K562 (cell line): ENCODE data around the gene BCAN. TPM values are rescaled to one million over a fixed set of nuclear protein-coding genes. Genes with fewer than 3 reads are reported as not detected.

ENCODE experiments used
- C11orf30 ChIP-seq: fragments of 450-650 bp; IDR thresholded peaks from 2 replicates; pipeline ENCODE4 v1.6.1; 2016; ENCODE audit warnings: low read depth, mild to moderate bottlenecking
- NCOA1 ChIP-seq: fragments of 450-650 bp; IDR thresholded peaks from 2 replicates; pipeline ENCODE4 v1.6.1; 2016; ENCODE audit warnings: low read depth
- NRF1 ChIP-seq, 2 experiments: fragments of 450-650 bp; IDR thresholded peaks in 1 of 2; conservative IDR thresholded peaks in 1 of 2; 2 replicates each; pipeline ENCODE4 v1.6.1; 2014; ENCODE audit warnings: mild to moderate bottlenecking in 2 of 2
- PBX2 ChIP-seq, 2 experiments: IDR thresholded peaks in 1 of 2; conservative IDR thresholded peaks in 1 of 2; 2 replicates each; pipeline ENCODE4 v1.6.1; 2016; ENCODE audit warnings: low read depth in 2 of 2, mild to moderate bottlenecking in 1 of 2, missing compliant biosample characterization in 1 of 2, missing genetic modification characterization in 1 of 2, moderate library complexity in 1 of 2
- SMAD2 ChIP-seq: fragments of 150-350 bp; IDR thresholded peaks from 2 replicates; pipeline ENCODE4 v1.6.1; 2014; ENCODE audit warnings: low read depth, mild to moderate bottlenecking, low read length
- SNAPC5 ChIP-seq: fragments of 250-450 bp; sonication (Bioruptor Pico); IDR thresholded peaks from 2 replicates; pipeline ENCODE4 v1.8.0; 2021; ENCODE audit warnings: moderate library complexity, mild to moderate bottlenecking, inconsistent platforms
- SUPT5H ChIP-seq: fragments of 450-650 bp; IDR thresholded peaks from 2 replicates; pipeline ENCODE4 v1.6.1; 2016
- TEAD1 ChIP-seq, 2 experiments: fragments of 450-650 bp in 1 of 2; sonication (generic) in 1 of 2; formaldehyde crosslinking; IDR thresholded peaks; 2 replicates each; pipeline versions ENCODE4 v1.4.0 to v1.8.0; 2020 to 2022; ENCODE audit warnings: mild to moderate bottlenecking in 2 of 2, missing genetic modification reagents in 1 of 2
- ZBTB1 ChIP-seq: sonication (generic); formaldehyde crosslinking; IDR thresholded peaks from 2 replicates; pipeline ENCODE4 v1.8.1; 2023; ENCODE audit warnings: missing genetic modification reagents, low read depth, mild to moderate bottlenecking, borderline replicate concordance
- ZNF239 ChIP-seq: fragments of 250-450 bp; sonication (Bioruptor Pico); IDR thresholded peaks from 2 replicates; pipeline ENCODE4 v1.4.0; 2020; ENCODE audit warnings: mild to moderate bottlenecking
- ZNF324 ChIP-seq: fragments of 250-450 bp; sonication (Bioruptor Pico); IDR thresholded peaks from 2 replicates; pipeline ENCODE4 v1.4.0; 2020; ENCODE audit warnings: mild to moderate bottlenecking
- ZNF431 ChIP-seq: sonication (generic); formaldehyde crosslinking; IDR thresholded peaks from 2 replicates; pipeline ENCODE4 v1.8.0; 2022; ENCODE audit warnings: mild to moderate bottlenecking, missing genetic modification reagents
- ZNF551 ChIP-seq: fragments of 250-450 bp; sonication (Bioruptor Pico); IDR thresholded peaks from 2 replicates; pipeline ENCODE4 v1.5.0; 2021; ENCODE audit warnings: mild to moderate bottlenecking, moderate library complexity
- ZNF583 ChIP-seq: fragments of 250-450 bp; sonication (Bioruptor Pico); IDR thresholded peaks from 2 replicates; pipeline ENCODE4 v1.4.0; 2020
- polyA plus RNA-seq, 8 experiments: library from polyadenylated mRNA; depleted of rRNA in 4 of 8; stranded (reverse) in 5 of 8; unstranded in 3 of 8; fragments of >200 nt; fragmentation: Nextera tagmentation in 2 of 8; fragmentation: Illumina TruSeq in 1 of 8; extraction: Ambion mirVana in 2 of 8; extraction: Trizol in 1 of 8; gene quantifications; 2 replicates each; pipeline versions ENCODE4 v1.2.1 to v1.2.3, GENCODE V29; 2011 to 2014; ENCODE audit warnings: inconsistent platforms in 1 of 8, missing spikeins in 1 of 8
- total RNA-seq, 7 experiments: library from RNA; depleted of rRNA in 6 of 7; stranded (reverse); fragments of >200 nt in 6 of 7; fragmentation: Illumina TruSeq in 2 of 7; extraction: Trizol in 2 of 7; gene quantifications; 2 replicates each; pipeline versions ENCODE4 v1.2.1 to v1.2.3, GENCODE V29; 2011 to 2021; ENCODE audit warnings: low replicate concordance in 1 of 7
- TF ChIP-seq, protein P1 (sequence below): fragments of 450-650 bp; conservative IDR thresholded peaks from 2 replicates; pipeline ENCODE4 v1.6.1; 2016; ENCODE audit warnings: missing genetic modification characterization, low read depth, mild to moderate bottlenecking, missing compliant biosample characterization, moderate library complexity
- TF ChIP-seq, protein P2 (sequence below), 3 experiments: fragments of 200-800 bp in 1 of 3; fragments of 250-450 bp in 1 of 3; fragments of 450-650 bp in 1 of 3; sonication (Bioruptor Pico) in 1 of 3; sonication (Bioruptor generic) in 1 of 3; formaldehyde crosslinking in 1 of 3; IDR thresholded peaks; 2 replicates each; pipeline versions ENCODE4 v1.6.1 to v1.8.0; 2016 to 2022; ENCODE audit warnings: mild to moderate bottlenecking in 2 of 3, missing genetic modification characterization in 2 of 3, missing compliant biosample characterization in 1 of 3, moderate library complexity in 1 of 3

The BCAN gene
- total and polyA plus RNA-seq, 9 of the 15 experiments (the other 6 are each of a cell fraction or from before 2014, with no cell fraction given), result 0.04 to 0.33 (median 0.14) TPM; not detected in 5

DNA sequence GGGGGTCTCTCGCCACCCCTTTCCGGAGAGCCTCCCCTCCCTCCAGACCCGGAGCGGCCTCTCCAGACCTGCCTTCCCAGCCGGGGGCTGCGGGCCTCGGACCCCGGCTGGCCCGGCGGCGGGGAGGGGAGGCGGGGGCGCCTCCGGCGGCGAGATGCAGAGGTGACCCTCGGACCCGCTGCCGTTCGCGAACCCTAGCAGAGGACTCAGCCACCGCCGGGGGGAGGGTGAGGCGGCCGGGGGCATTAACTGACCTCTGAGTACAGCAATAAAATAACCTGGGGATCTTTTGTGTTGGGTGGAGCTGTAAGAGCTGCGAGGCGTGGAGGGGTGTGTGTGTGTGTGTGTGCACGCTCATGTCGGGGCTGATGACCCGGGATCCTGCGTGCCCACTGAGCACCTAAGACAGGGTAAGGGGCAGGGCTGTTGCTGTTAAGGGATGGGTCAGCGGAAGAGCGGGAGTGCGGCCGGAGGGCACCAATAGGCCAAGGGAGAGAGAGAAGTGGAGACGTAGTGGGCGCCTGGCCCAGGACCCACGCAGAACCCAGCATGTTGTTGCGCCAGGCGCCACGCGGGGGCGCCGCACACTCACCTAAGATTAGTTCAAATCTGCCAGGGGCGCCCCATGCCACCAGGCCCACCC lies 16.4 kb upstream of the BCAN start (continued):
- TF ChIP-seq PBX2 (CRISPR knock-in tag; IDR thresholded peaks at IDR 0.05; ENCODE audit: low read depth) (no peak), PBX2 (tag; conservative IDR thresholded peaks at IDR 0.05; ENCODE audit: low read depth) (no peak), SMAD2 (no peak), C11orf30 (no peak), ZNF431 (no peak), ZNF239 (no peak), ZNF551 (CRISPR knock-in tag) (no peak), SNAPC5 (no peak), NRF1 (conservative IDR thresholded peaks at IDR 0.05 in 1 of 2, IDR thresholded peaks at IDR 0.05 in 1 of 2) (peak in 1 of 2 experiments; percentile 24; a peak in 1 of 4 replicates), TEAD1 (CRISPR knock-in tag; IDR thresholded peaks at IDR 0.05) (no peak), ZNF324 (no peak), ZBTB1 (no peak), SUPT5H (peak; percentile 34; the same call in 1 of the 2 replicates), NCOA1 (no peak), ZNF583 (no peak)
- TF ChIP-seq, protein P1, sequence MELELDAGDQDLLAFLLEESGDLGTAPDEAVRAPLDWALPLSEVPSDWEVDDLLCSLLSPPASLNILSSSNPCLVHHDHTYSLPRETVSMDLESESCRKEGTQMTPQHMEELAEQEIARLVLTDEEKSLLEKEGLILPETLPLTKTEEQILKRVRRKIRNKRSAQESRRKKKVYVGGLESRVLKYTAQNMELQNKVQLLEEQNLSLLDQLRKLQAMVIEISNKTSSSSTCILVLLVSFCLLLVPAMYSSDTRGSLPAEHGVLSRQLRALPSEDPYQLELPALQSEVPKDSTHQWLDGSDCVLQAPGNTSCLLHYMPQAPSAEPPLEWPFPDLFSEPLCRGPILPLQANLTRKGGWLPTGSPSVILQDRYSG, result no peak
- TF ChIP-seq, protein P2, sequence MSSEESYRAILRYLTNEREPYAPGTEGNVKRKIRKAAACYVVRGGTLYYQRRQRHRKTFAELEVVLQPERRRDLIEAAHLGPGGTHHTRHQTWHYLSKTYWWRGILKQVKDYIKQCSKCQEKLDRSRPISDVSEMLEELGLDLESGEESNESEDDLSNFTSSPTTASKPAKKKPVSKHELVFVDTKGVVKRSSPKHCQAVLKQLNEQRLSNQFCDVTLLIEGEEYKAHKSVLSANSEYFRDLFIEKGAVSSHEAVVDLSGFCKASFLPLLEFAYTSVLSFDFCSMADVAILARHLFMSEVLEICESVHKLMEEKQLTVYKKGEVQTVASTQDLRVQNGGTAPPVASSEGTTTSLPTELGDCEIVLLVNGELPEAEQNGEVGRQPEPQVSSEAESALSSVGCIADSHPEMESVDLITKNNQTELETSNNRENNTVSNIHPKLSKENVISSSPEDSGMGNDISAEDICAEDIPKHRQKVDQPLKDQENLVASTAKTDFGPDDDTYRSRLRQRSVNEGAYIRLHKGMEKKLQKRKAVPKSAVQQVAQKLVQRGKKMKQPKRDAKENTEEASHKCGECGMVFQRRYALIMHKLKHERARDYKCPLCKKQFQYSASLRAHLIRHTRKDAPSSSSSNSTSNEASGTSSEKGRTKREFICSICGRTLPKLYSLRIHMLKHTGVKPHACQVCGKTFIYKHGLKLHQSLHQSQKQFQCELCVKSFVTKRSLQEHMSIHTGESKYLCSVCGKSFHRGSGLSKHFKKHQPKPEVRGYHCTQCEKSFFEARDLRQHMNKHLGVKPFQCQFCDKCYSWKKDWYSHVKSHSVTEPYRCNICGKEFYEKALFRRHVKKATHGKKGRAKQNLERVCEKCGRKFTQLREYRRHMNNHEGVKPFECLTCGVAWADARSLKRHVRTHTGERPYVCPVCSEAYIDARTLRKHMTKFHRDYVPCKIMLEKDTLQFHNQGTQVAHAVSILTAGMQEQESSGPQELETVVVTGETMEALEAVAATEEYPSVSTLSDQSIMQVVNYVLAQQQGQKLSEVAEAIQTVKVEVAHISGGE (CRISPR knock-in tag; IDR thresholded peaks at IDR 0.05), result no peak
